KMS-11 (cell line): Measurements from ENCODE around the gene LMO7.
"Not testable (repeated sequence)": the region's sequence is repeated elsewhere in the genome, so short reads cannot be mapped to it uniquely, and the experiment has no call there.

Source experiments
- H2AFZ ChIP-seq: fragments of 200-600 bp; sonication (generic); 2 replicates; pipeline ENCODE4 v1.6.1; 2016; ENCODE audit warnings: antibody characterized with exemption, mixed run types, low read depth
- H3K27ac ChIP-seq: fragments of 200-600 bp; sonication (generic); 2 replicates; pipeline ENCODE4 v1.6.1; 2016; ENCODE audit warnings: mild to moderate bottlenecking, mixed run types
- H3K27me3 ChIP-seq: fragments of 200-600 bp; sonication (generic); 2 replicates; pipeline ENCODE4 v1.6.1; 2017; ENCODE audit warnings: mild to moderate bottlenecking, low read depth, mixed run types, moderate library complexity; ENCODE audit not compliant: insufficient read depth
- H3K36me3 ChIP-seq: fragments of 200-600 bp; sonication (generic); 2 replicates; pipeline ENCODE4 v1.6.1; 2017; ENCODE audit warnings: mild to moderate bottlenecking, mixed run types; ENCODE audit not compliant: insufficient read depth
- H3K4me1 ChIP-seq: fragments of 200-600 bp; sonication (generic); 2 replicates; pipeline ENCODE4 v1.6.1; 2016; ENCODE audit warnings: mild to moderate bottlenecking, low read depth, mixed run types; ENCODE audit not compliant: poor library complexity, severe bottlenecking
- H3K4me2 ChIP-seq: fragments of 200-600 bp; sonication (generic); 2 replicates; pipeline ENCODE4 v1.7.0; 2016; ENCODE audit warnings: mild to moderate bottlenecking, mixed run types
- H3K4me3 ChIP-seq: fragments of 200-600 bp; sonication (generic); IDR thresholded peaks from 2 replicates; pipeline ENCODE4 v1.6.1; 2017; ENCODE audit warnings: low read depth, low read length, mixed read lengths; ENCODE audit not compliant: insufficient read depth
- H3K79me2 ChIP-seq: fragments of 200-600 bp; sonication (generic); 2 replicates; pipeline ENCODE4 v1.6.1; 2016; ENCODE audit warnings: low read depth, mixed run types; ENCODE audit not compliant: insufficient read depth
- H3K9ac ChIP-seq: fragments of 200-600 bp; sonication (generic); 2 replicates; pipeline ENCODE4 v1.6.1; 2016; ENCODE audit warnings: mild to moderate bottlenecking, mixed run types
- H4K20me1 ChIP-seq: fragments of 200-600 bp; sonication (generic); 2 replicates; pipeline ENCODE4 v1.6.1; 2016; ENCODE audit warnings: mild to moderate bottlenecking, mixed run types; ENCODE audit not compliant: insufficient read depth
- CTCF ChIP-seq: fragments of 200-600 bp; sonication (generic); conservative IDR thresholded peaks from 2 replicates; pipeline ENCODE4 v1.6.1; 2017; ENCODE audit warnings: low read depth, mild to moderate bottlenecking, antibody characterized with exemption, low read length, moderate library complexity, mixed read lengths

LMO7 gene

GRCh38 chr13:75740031-75740430 is 103.9 kb downstream of the LMO7 start:
- Histone ChIP-seq H3K27me3 (no peaks in the 10 kb centered on the region), H4K20me1 (no peaks in the 10 kb centered on the region), H3K4me3 (no peak overlapping the region), H3K27ac (no peak overlapping the region), H3K79me2 (no peaks in the 10 kb centered on the region), H3K4me2 (no peak overlapping the region), H3K4me1 (no peaks in the 10 kb centered on the region), H3K36me3 (no peaks in the 10 kb centered on the region), H2AFZ (no peak overlapping the region), H3K9ac (no peak overlapping the region)
- TF ChIP-seq CTCF: no peak

- not testable (repeated sequence) for H3K79me2 ChIP-seq, H3K4me2 ChIP-seq, H3K4me1 ChIP-seq, H3K27me3 ChIP-seq, H4K20me1 ChIP-seq, H3K27ac ChIP-seq, H3K9ac ChIP-seq, H2AFZ ChIP-seq, H3K36me3 ChIP-seq, H3K4me3 ChIP-seq
Measured at GRCh38 chr13:75743072-75743471, 106.9 kb downstream of the LMO7 start.

GRCh38 chr13:75744127-75744526 is 108.0 kb downstream of the LMO7 start:
- H4K20me1 ChIP-seq: no peaks in the 10 kb centered on the region
- no peak overlapping the region for H3K9ac ChIP-seq
- no peaks in the 10 kb centered on the region for H3K79me2 ChIP-seq
- H3K4me3 ChIP-seq: no peak overlapping the region
- no peak overlapping the region for H2AFZ ChIP-seq
- no peak for TF ChIP-seq CTCF
- no peaks in the 10 kb centered on the region for H3K36me3 ChIP-seq
- H3K4me2 ChIP-seq: no peak overlapping the region
- no peaks in the 10 kb centered on the region for H3K27me3 ChIP-seq
- H3K27ac ChIP-seq: no peak overlapping the region
- H3K4me1 ChIP-seq: no peaks in the 10 kb centered on the region

- H3K27ac ChIP-seq: no peak overlapping the region
- H3K36me3 ChIP-seq: no peaks in the 10 kb centered on the region
- no peak overlapping the region for H3K4me3 ChIP-seq
- no peaks in the 10 kb centered on the region for H3K79me2 ChIP-seq
- no peak overlapping the region for H3K9ac ChIP-seq
- no peak overlapping the region for H3K4me2 ChIP-seq
- no peaks in the 10 kb centered on the region for H3K27me3 ChIP-seq
- no peak for TF ChIP-seq CTCF
- H3K4me1 ChIP-seq: no peaks in the 10 kb centered on the region
- H4K20me1 ChIP-seq: no peaks in the 10 kb centered on the region
- no peak overlapping the region for H2AFZ ChIP-seq
Measured at GRCh38 chr13:75745387-75745786, 109.3 kb downstream of the LMO7 start.

- Histone ChIP-seq H4K20me1 (no peaks in the 10 kb centered on the region), H2AFZ (no peak overlapping the region), H3K27ac (no peak overlapping the region), H3K79me2 (no peaks in the 10 kb centered on the region), H3K9ac (no peak overlapping the region), H3K27me3 (no peaks in the 10 kb centered on the region), H3K4me3 (no peak overlapping the region), H3K4me2 (no peak overlapping the region), H3K4me1 (no peaks in the 10 kb centered on the region), H3K36me3 (no peaks in the 10 kb centered on the region)
- TF ChIP-seq CTCF: no peak
Measured at GRCh38 chr13:75748874-75749273, 112.7 kb downstream of the LMO7 start.
